GM12878 (cell line): ENCODE measurements around the gene TRIM8. TPM values are rescaled to one million over a fixed set of nuclear protein-coding genes. Genes with fewer than 3 reads are reported as not detected.

Source experiments
- ATAC-seq: fragments of 200-7000 bp; cut with Tn5 transposase; 3 replicates; pipeline ENCODE4 v1.9.1; 2020; ENCODE audit warnings: mild to moderate bottlenecking, moderate library complexity
- BruUV-seq: library from RNA; stranded (reverse); fragments of 400-500 nt; replicated peaks from 2 replicates; lab custom pipeline; 2021; lab: Mats Ljungman, UMichigan
- CTCF ChIA-PET: fragments of 300-600 bp; sonication (Branson Sonifier 250); formaldehyde crosslinking; extraction: SDS; loops from one replicate; lab custom pipeline; 2021; ENCODE audit warnings: inconsistent platforms; lab: Yijun Ruan, JAX
- POLR2A ChIA-PET: fragments of 350-600 bp; formaldehyde crosslinking; extraction: SDS; loops from one replicate; lab custom pipeline; 2021; ENCODE audit warnings: inconsistent platforms; lab: Charles Lee
- RAD21 ChIA-PET: fragments of 300-600 bp; sonication (Branson Sonifier 250); formaldehyde crosslinking; loops from one replicate; lab custom pipeline; 2023; ENCODE audit warnings: antibody characterized with exemption; ENCODE audit not compliant: unreplicated experiment; lab: Charles Lee
- SMC1A ChIA-PET: fragments of 300-600 bp; sonication (Branson Sonifier 250); formaldehyde crosslinking; loops from one replicate; lab custom pipeline; 2023; ENCODE audit not compliant: unreplicated experiment, uncharacterized antibody; lab: Charles Lee
- DNase-seq: peaks from one replicate; pipeline ENCODE4 v3.0.0-alpha.2; 2011; ENCODE audit warnings: low read depth, low spot score
- FAIRE-seq: peaks from 3 replicates; lab custom pipeline; 2011; peaks lifted over from hg19 to GRCh38; lab: Jason Lieb, UNC
- H2AFZ ChIP-seq: 2 replicates; pipeline ENCODE4 v1.6.0; 2011; ENCODE audit warnings: low read depth, low read length, control low read depth; ENCODE audit not compliant: control insufficient read depth
- H3K27ac ChIP-seq: 2 replicates; pipeline ENCODE4 v1.5.1; 2011; ENCODE audit warnings: control low read depth; ENCODE audit not compliant: control insufficient read depth, insufficient read depth
- H3K27me3 ChIP-seq, 2 experiments: replicated peaks in 1 of 2; 2 replicates each; pipeline versions ENCODE4 v1.6.0 to v1.6.1; 2011; ENCODE audit warnings: low read length in 1 of 2; ENCODE audit not compliant: control insufficient read depth in 2 of 2, insufficient read depth in 2 of 2
- H3K36me3 ChIP-seq, 2 experiments: 2 replicates each; pipeline ENCODE4 v1.5.1; 2011; ENCODE audit warnings: low read length in 1 of 2; ENCODE audit not compliant: control insufficient read depth in 2 of 2, insufficient read depth in 2 of 2
- H3K4me1 ChIP-seq: 2 replicates; pipeline ENCODE4 v1.6.1; 2011; ENCODE audit warnings: mild to moderate bottlenecking, low read length, moderate library complexity, mixed read lengths; ENCODE audit not compliant: control insufficient read depth, insufficient read depth
- H3K4me2 ChIP-seq: 2 replicates; pipeline ENCODE4 v1.6.0; 2011; ENCODE audit warnings: control low read depth; ENCODE audit not compliant: control insufficient read depth, insufficient read depth
- H3K4me3 ChIP-seq: fragments of 200-600 bp; sonication (generic); 2 replicates; pipeline ENCODE4 v1.5.1; 2016
- H3K79me2 ChIP-seq: 2 replicates; pipeline ENCODE4 v1.6.0; 2011; ENCODE audit warnings: low read length; ENCODE audit not compliant: control insufficient read depth, insufficient read depth
- H3K9ac ChIP-seq: 2 replicates; pipeline ENCODE4 v1.8.0; 2011; ENCODE audit warnings: low read length, control low read depth, mixed read lengths; ENCODE audit not compliant: control insufficient read depth, insufficient read depth
- H3K9me3 ChIP-seq: replicated peaks from 3 replicates; pipeline ENCODE4 v1.5.1; 2011; ENCODE audit warnings: mild to moderate bottlenecking, low read length; ENCODE audit not compliant: control insufficient read depth, insufficient read depth
- H4K20me1 ChIP-seq: 2 replicates; pipeline ENCODE4 v1.6.0; 2011; ENCODE audit not compliant: control insufficient read depth, insufficient read depth
- CTCF ChIP-seq, 3 experiments: IDR thresholded peaks in 2 of 3; conservative IDR thresholded peaks in 1 of 3; 2 replicates each; pipeline ENCODE4 v1.5.1; 2011; ENCODE audit warnings: low read depth in 3 of 3, low read length in 3 of 3, mild to moderate bottlenecking in 3 of 3, control low read depth in 2 of 3, moderate library complexity in 2 of 3, inconsistent platforms in 1 of 3, mixed read lengths in 1 of 3; ENCODE audit not compliant: control insufficient read depth in 2 of 3, insufficient read depth in 1 of 3; ENCODE audit errors: extremely low read depth in 1 of 3
- ESRRA ChIP-seq: IDR thresholded peaks from 2 replicates; pipeline ENCODE4 v1.6.1; 2012; ENCODE audit warnings: mild to moderate bottlenecking, low read length, improper control_type of control experiment
- GABPA ChIP-seq: IDR thresholded peaks from 2 replicates; pipeline ENCODE4 v1.6.1; 2014; ENCODE audit warnings: antibody characterized with exemption, low read depth, mild to moderate bottlenecking, inconsistent platforms
- HDGF ChIP-seq: fragments of 450-650 bp; IDR thresholded peaks from 2 replicates; pipeline ENCODE4 v1.6.1; 2016; ENCODE audit warnings: antibody characterized with exemption
- IKZF2 ChIP-seq, 2 experiments: fragments of 450-650 bp; IDR thresholded peaks; 2 replicates each; pipeline ENCODE4 v1.6.1; 2017; ENCODE audit warnings: mild to moderate bottlenecking in 2 of 2, moderate library complexity in 2 of 2
- JUNB ChIP-seq: IDR thresholded peaks from 2 replicates; pipeline ENCODE4 v1.6.1; 2016; ENCODE audit warnings: antibody characterized with exemption, mild to moderate bottlenecking
- LARP7 ChIP-seq: fragments of 450-650 bp; IDR thresholded peaks from 2 replicates; pipeline ENCODE4 v1.6.1; 2017; ENCODE audit warnings: mild to moderate bottlenecking
- POLR2AphosphoS5 ChIP-seq: IDR thresholded peaks from 2 replicates; pipeline ENCODE4 v1.6.1; 2011; ENCODE audit warnings: mild to moderate bottlenecking, low read length, inconsistent platforms
- RCOR1 ChIP-seq: conservative IDR thresholded peaks from 2 replicates; pipeline ENCODE4 v1.6.1; 2012; ENCODE audit warnings: low read depth, low read length, improper control_type of control experiment
- RELB ChIP-seq: fragments of 450-650 bp; IDR thresholded peaks from 2 replicates; pipeline ENCODE4 v1.6.1; 2017; ENCODE audit warnings: low read depth, mild to moderate bottlenecking, moderate library complexity
- TBL1XR1 ChIP-seq: IDR thresholded peaks from 2 replicates; pipeline ENCODE4 v1.6.1; 2012; ENCODE audit warnings: low read depth, low read length, improper control_type of control experiment
- ZNF274 ChIP-seq: IDR thresholded peaks from one replicate; pipeline ENCODE4 v1.8.0; 2011; ENCODE audit not compliant: insufficient read length, insufficient read depth
- WGBS: methylation state at CpG from one replicate; pipeline ENCODE4 v1.1.6; 2016; ENCODE audit warnings: low lambda C conversion rate; ENCODE audit not compliant: insufficient replicate concordance, insufficient coverage; ENCODE audit errors: missing lambda C conversion rate; 5-methylcytosine and 5-hydroxymethylcytosine counted together
- in situ Hi-C: fragments of 300-500 bp; cut with MboI; formaldehyde crosslinking; loops from 9 replicates; pipeline ENCODE4 v1.14.3; 2018; ENCODE audit warnings: mixed read lengths
- intact Hi-C: fragments of 100-400 bp; cut with micrococcal nuclease; formaldehyde crosslinking; loops from one replicate; pipeline ENCODE4 v1.14.2; 2022; ENCODE audit not compliant: unreplicated experiment
- polyA plus RNA-seq, 11 experiments: library from polyadenylated mRNA; depleted of rRNA in 4 of 11; unstranded in 6 of 11; stranded (reverse) in 5 of 11; fragments of >200 nt; fragmentation: Nextera tagmentation in 4 of 11; fragmentation: Illumina TruSeq in 1 of 11; extraction: Ambion mirVana in 4 of 11; extraction: Trizol in 1 of 11; gene quantifications; 1 replicate in 1 of 11; 2 replicates in 10 of 11; pipeline versions ENCODE4 v1.2.1 to v1.2.3, GENCODE V29; 2011 to 2016; ENCODE audit warnings: inconsistent platforms in 2 of 11, missing spikeins in 2 of 11, low read depth in 1 of 11
- total RNA-seq, 4 experiments: library from RNA; depleted of rRNA in 3 of 4; stranded (reverse); fragments of >200 nt in 3 of 4; fragmentation: Illumina TruSeq in 1 of 4; extraction: Trizol in 1 of 4; gene quantifications; 2 replicates each; pipeline versions ENCODE4 v1.2.1 to v1.2.3, GENCODE V29; 2013 to 2021
- TF ChIP-seq, protein P1 (sequence below): IDR thresholded peaks from 2 replicates; pipeline ENCODE4 v1.6.1; 2012; ENCODE audit warnings: mild to moderate bottlenecking, low read depth, low read length

The TRIM8 gene
- total and polyA plus RNA-seq, 10 of the 15 experiments (the other 5 are each of a cell fraction or from before 2014, with no cell fraction given): 7.9 to 53.2 (median 24.6) TPM

DNA sequence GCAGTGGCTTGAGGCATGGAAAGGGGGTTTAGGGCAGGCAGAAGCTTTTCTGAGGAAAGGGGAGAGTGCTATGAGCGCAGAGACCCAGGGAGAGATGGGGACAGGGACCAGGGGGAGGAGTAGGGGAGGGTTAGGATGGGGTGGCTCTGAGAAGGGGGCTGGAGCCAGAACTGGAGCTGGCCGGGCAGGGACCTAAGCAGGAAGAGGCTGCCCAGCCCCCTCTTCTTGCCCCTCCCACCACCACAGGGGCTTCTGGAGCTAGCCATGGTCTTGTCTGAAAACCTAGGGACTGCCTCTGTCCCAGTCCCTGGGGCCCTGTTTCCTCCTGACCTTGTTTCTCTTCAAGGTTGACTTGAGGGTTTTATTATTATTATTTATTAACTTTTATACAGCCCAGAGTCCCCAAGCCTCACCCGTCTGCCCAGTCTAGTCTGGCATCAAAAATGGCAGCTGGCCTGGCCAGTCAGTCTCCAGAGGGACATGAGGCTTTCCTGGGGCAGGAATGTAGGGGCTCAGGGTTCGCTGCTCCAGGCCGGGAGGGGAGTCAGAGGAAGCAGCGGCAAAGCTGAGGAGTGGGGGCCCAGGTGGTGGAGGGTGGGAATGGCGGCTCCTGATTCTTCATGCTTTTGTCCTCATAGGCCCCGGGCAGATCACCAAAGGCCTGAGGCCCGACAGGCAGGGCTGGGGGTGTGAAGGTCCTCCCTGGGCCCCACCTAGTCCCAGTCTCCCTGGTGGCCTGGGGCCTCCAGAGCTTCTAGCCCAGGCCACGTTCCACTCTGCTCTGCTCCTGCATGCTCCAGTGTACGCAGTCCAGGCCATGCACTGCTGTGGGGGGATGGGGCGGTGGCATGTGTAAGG, 5.7 kb downstream of the TRIM8 start:
- peaks cover 66% of the 10 kb centered on the region for H3K4me1 ChIP-seq
- RAD21 ChIA-PET: interaction anchor here (0.6 to 7.1 kb wide), 11 partner anchors 8 to 826 kb away, joined by 3 to 81 read pairs (median 6); partner anchors contain the start of genes ARL3, CNNM2, SFXN2 and SUFU
- ATAC-seq (no peak), DNase-seq (no peak), FAIRE-seq (no peak)
- POLR2A ChIA-PET: interaction anchor here (0.6 to 14.1 kb wide), 16 partner anchors 8 to 961 kb away, joined by 3 to 151 read pairs (median 5); partner anchors contain the start of genes ACTR1A, ARL3 and SFXN2
- H3K9ac ChIP-seq: peak overlapping the region; percentile 99
- CTCF ChIA-PET: interaction anchor here (0.7 to 13.5 kb wide), 12 partner anchors 9 to 251 kb away, joined by 3 to 128 read pairs (median 4); no protein-coding TSS in a partner anchor
- peak overlapping the region; percentile 93 for H3K4me3 ChIP-seq
- H3K9me3 ChIP-seq: no peaks in the 10 kb centered on the region
- H2AFZ ChIP-seq: no peak overlapping the region
- intact Hi-C loops: loop anchor here (10.0 kb wide), 2 partner anchors 255 to 545 kb away; partner anchors contain the start of genes NFKB2 and NT5C2
- H3K27me3 ChIP-seq: no peaks in the 10 kb centered on the region
- peak overlapping the region; percentile 96 for H3K27ac ChIP-seq
- peaks cover 14 to 16% of the 10 kb centered on the region in 2 experiments for H3K36me3 ChIP-seq
- in situ Hi-C loops: no loop called here
- BruUV-seq: no TSS peak
- 68% methylated on average over 11 of the region's 12 CpGs for WGBS
- H3K4me2 ChIP-seq: peak overlapping the region; percentile 98
- no peaks in the 10 kb centered on the region for H4K20me1 ChIP-seq
- SMC1A ChIA-PET: interaction anchor here (0.9 to 9.3 kb wide), 9 partner anchors 9 to 147 kb away, joined by 3 to 103 read pairs (median 6); partner anchors contain the start of genes ACTR1A, ARL3 and SFXN2
- peaks cover 87% of the 10 kb centered on the region for H3K79me2 ChIP-seq
- TF ChIP-seq POLR2AphosphoS5 (no peak), RCOR1 (no peak), IKZF2 (IDR thresholded peaks at IDR 0.05) (no peak), HDGF (no peak), ESRRA (no peak), RELB (no peak), LARP7 (0 out of 2 replicates have a peak, but pooled peaks have one; percentile 33), GABPA (no peak), ZNF274 (no peak), TBL1XR1 (no peak), JUNB (no peak), CTCF (IDR thresholded peaks at IDR 0.05 in 2 of 3, conservative IDR thresholded peaks at IDR 0.05 in 1 of 3; ENCODE audit: control insufficient read depth in 2 of 3, extremely low read depth in 1 of 3, insufficient read depth in 1 of 3, low read depth in 3 of 3, low read length in 3 of 3) (0 out of 6 replicates have a peak, but pooled peaks of 1 of the 3 experiments have one; percentile 3)
- TF ChIP-seq, protein P1, sequence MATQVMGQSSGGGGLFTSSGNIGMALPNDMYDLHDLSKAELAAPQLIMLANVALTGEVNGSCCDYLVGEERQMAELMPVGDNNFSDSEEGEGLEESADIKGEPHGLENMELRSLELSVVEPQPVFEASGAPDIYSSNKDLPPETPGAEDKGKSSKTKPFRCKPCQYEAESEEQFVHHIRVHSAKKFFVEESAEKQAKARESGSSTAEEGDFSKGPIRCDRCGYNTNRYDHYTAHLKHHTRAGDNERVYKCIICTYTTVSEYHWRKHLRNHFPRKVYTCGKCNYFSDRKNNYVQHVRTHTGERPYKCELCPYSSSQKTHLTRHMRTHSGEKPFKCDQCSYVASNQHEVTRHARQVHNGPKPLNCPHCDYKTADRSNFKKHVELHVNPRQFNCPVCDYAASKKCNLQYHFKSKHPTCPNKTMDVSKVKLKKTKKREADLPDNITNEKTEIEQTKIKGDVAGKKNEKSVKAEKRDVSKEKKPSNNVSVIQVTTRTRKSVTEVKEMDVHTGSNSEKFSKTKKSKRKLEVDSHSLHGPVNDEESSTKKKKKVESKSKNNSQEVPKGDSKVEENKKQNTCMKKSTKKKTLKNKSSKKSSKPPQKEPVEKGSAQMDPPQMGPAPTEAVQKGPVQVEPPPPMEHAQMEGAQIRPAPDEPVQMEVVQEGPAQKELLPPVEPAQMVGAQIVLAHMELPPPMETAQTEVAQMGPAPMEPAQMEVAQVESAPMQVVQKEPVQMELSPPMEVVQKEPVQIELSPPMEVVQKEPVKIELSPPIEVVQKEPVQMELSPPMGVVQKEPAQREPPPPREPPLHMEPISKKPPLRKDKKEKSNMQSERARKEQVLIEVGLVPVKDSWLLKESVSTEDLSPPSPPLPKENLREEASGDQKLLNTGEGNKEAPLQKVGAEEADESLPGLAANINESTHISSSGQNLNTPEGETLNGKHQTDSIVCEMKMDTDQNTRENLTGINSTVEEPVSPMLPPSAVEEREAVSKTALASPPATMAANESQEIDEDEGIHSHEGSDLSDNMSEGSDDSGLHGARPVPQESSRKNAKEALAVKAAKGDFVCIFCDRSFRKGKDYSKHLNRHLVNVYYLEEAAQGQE: no peak
